Stimulated activated CD8-positive, alpha-beta memory T cell treated with anti-CD3 and anti-CD28 coated beads, Interleukin-15, amount 100 ng/mL, for 48 hours (primary cell): ENCODE data around the gene CCR5.
"Not testable (repeated sequence)": the region's sequence is repeated elsewhere in the genome, so short reads cannot be mapped to it uniquely, and the experiment has no call there.

Experiments
- DNase-seq, 2 donors: peaks; one replicate each; pipeline ENCODE4 v3.0.0-alpha.2; 2020; ENCODE audit warnings: low read depth in 2 of 2

Gene CCR5

GRCh38 chr3:46383951-46384330, 13.2 kb downstream of the CCR5 start:
- no peak for DNase-seq

GRCh38 chr3:46386205-46386604, 15.5 kb downstream of the CCR5 start:
- DNase-seq: no peak

- DNase-seq: not testable (repeated sequence)
These were observed 18.1 kb downstream of the CCR5 start for GRCh38 chr3:46388847-46389246.

- no peak for DNase-seq
These were observed 18.6 kb downstream of the CCR5 start for GRCh38 chr3:46389306-46389705.

- DNase-seq: not testable (repeated sequence)
These were observed 20.8 kb downstream of the CCR5 start for GRCh38 chr3:46391526-46391925.

- no peak for DNase-seq
These were observed 22.3 kb downstream of the CCR5 start for GRCh38 chr3:46393011-46393410.

- no peak for DNase-seq
These were observed 23.0 kb downstream of the CCR5 start for GRCh38 chr3:46393554-46394434.

- no peak for DNase-seq
These were observed 24.5 kb downstream of the CCR5 start for GRCh38 chr3:46395210-46395661.

GRCh38 chr3:46395766-46396530, 25.2 kb downstream of the CCR5 start:
- no peak for DNase-seq

- no peak for DNase-seq
These were observed 26.4 kb downstream of the CCR5 start for GRCh38 chr3:46397111-46397510.

- no peak for DNase-seq
These were observed 27.6 kb downstream of the CCR5 start for GRCh38 chr3:46398186-46398955.

GRCh38 chr3:46399098-46399497, 28.4 kb downstream of the CCR5 start:
- DNase-seq: no peak

- no peak for DNase-seq
These were observed 28.8 kb downstream of the CCR5 start for GRCh38 chr3:46399557-46399956.

GRCh38 chr3:46400000-46400734, 29.4 kb downstream of the CCR5 start:
- no peak for DNase-seq

GRCh38 chr3:46400846-46401245, 30.1 kb downstream of the CCR5 start:
- DNase-seq: no peak

- DNase-seq: no peak
These were observed 30.8 kb downstream of the CCR5 start for GRCh38 chr3:46401579-46401978.

GRCh38 chr3:46402902-46403301, 32.2 kb downstream of the CCR5 start:
- not testable (repeated sequence) for DNase-seq

- no peak for DNase-seq
These were observed 34.7 kb downstream of the CCR5 start for GRCh38 chr3:46405301-46406019.

GRCh38 chr3:46406443-46406787, 35.7 kb downstream of the CCR5 start:
- no peak for DNase-seq

- DNase-seq: peak in 1 of 2 donors; percentile 37
These were observed 36.3 kb downstream of the CCR5 start, which contains the start of the genes CCR5AS and CCRL2 for GRCh38 chr3:46406788-46407611. TSS of gene CCR5AS (minus strand) at chr3:46407066. TSS of gene CCRL2 (plus strand) at chr3:46407259. CDS start at chr3:46408080, 821 bp downstream.
